ENCODE results near the gene PTBP2.

GRCh38 chr1:96771847-96772246 is 50.3 kb downstream of the PTBP2 start:
- TF ChIP-seq ZBTB33 (IDR thresholded peaks at IDR 0.05; ENCODE audit: extremely low read depth, insufficient replicate concordance, low read length) (no peak), CTCF (IDR thresholded peaks at IDR 0.05 in 2 of 3, conservative IDR thresholded peaks at IDR 0.05 in 1 of 3; ENCODE audit: borderline replicate concordance in 1 of 3, insufficient read depth in 1 of 3, low read depth in 2 of 3, low read length in 2 of 3) (no peak), POLR2AphosphoS5 (IDR thresholded peaks at IDR 0.05; ENCODE audit: low read depth, low read length) (no peak)

All from HCT116 (cell line).